DMS79 (cell line): ENCODE data around the gene SCLY.
"Not testable (repeated sequence)": the region's sequence is repeated elsewhere in the genome, so short reads cannot be mapped to it uniquely, and the experiment has no call there.

Source experiments
- DNase-seq: peaks from one replicate; lab custom pipeline; 2025; lab: John Stamatoyannopoulos, UW

Gene SCLY

GRCh38 chr2:238113611-238114010, 52.8 kb downstream of the SCLY start:
- no peak for DNase-seq

- no peak for DNase-seq
Observed at GRCh38 chr2:238114331-238114841, 53.6 kb downstream of the SCLY start.

DNA sequence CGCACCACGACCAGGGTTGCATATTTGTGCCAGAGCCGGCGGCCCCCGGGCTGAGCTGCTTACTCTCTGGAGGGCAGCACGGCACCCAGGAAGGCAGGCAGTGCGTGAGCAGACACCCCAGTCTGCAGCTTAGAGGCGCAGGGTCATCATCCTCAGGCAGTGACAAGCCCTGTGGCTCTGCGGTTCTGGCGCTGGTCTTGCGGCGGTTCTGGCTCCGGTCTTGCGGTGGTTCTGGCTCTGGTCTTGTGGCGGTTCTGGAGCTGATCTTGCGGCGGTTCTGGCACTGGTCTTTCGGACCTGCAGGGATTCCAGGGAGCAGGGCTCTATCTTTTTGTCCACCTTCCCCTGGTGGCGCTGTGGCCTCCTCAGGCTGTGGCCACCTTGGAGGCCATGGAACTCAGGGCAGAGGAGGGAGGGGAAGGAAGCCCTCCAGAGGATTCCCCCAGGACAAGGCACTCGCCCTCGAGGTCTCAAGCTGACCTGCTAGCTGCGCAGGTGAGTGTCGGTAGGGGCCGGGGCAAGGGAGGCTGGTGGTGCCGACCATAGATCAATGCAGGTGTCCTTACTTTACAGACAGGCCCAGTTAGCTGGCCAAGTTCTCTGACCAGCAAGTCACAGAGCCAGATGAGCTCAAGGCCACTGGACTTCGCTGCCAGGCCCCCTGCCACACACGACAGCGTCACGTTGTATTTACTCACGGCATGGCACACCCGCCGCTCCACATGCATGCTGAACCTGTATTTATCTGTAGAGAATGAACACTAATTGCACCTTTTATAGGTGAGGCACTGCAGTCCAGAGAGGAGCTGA, 54.3 kb downstream of the SCLY start:
- no peak for DNase-seq

GRCh38 chr2:238115709-238116108, 54.9 kb downstream of the SCLY start:
- not testable (repeated sequence) for DNase-seq

- no peak for DNase-seq
Observed at GRCh38 chr2:238116298-238117198, 55.7 kb downstream of the SCLY start.

GRCh38 chr2:238117199-238118154, 56.7 kb downstream of the SCLY start:
- DNase-seq = no peak

GRCh38 chr2:238119756-238120462, 59.1 kb downstream of the SCLY start:
- DNase-seq = no peak

GRCh38 chr2:238120463-238121298, 59.9 kb downstream of the SCLY start:
- DNase-seq = no peak

GRCh38 chr2:238121511-238122286, 60.9 kb downstream of the SCLY start:
- no peak for DNase-seq

DNA sequence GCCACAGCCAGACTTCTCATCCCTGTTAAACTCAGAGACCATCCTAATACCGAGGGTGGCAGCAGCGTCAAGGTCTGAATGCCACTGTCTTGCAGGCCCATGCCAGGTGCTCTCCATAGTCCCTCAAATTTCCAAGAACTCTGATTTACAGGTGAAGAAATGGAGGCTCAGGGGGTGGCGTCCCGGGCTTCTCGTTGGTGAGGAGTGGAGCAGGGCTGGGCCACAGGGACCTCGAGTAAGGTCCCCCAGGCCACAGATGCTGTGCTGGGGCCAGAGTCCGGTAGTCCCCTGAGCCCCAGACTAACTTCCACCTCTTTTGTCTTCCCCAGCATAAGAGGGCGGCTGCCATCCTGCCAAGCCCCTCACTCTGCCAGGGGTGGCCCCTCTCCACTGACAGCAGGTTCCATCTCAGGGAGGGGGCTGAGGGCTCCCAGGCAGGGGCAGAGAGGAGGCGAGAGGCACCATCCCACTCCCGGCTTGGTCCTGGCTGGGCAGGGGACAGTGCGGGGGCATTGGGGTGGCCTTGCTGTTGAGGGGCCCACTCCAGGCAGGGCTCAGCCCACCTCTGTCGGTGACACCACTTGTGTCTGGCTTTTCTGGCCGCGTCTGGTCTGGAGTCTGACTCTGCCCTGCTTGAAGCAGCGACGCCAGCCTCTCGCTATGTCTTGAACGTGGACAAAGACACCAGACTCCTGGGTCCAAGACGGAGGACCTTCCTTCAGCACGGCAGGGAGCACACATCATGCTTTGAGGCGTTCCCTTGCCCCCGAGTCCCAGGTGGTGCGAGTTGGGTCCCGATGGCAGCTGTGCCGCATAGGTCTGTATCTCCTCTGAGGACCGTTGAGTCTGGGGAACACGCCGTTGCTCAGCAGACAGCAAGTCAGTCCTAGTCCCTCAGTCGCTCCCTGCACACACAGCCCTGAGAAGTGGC, 61.8 kb downstream of the SCLY start:
- no peak for DNase-seq

- no peak for DNase-seq
Observed at GRCh38 chr2:238123218-238123971, 62.6 kb downstream of the SCLY start.

DNA sequence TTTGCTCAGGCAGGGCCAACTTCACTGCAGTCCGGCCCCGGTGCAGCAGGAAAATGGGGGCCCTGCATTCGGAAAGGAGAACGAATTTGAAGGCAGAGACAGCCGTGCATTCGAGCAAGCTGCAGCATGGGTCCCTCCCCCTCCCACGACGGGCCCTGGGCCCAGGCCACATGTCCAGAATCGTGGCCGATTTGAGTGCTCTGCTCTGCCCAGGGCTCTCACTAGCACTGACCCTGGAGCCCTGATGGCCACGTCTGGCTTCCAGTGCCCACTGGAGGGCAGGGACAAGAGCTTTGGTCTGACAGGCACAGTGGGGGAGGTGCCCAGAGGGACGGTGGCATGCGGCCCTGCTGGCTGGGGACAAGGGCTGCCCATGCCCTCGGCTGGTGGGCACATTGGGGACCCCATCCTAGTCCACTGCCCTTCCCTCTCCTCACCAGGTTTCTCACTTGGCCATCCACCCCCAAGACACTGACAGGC, 63.2 kb downstream of the SCLY start:
- DNase-seq = no peak

DNA sequence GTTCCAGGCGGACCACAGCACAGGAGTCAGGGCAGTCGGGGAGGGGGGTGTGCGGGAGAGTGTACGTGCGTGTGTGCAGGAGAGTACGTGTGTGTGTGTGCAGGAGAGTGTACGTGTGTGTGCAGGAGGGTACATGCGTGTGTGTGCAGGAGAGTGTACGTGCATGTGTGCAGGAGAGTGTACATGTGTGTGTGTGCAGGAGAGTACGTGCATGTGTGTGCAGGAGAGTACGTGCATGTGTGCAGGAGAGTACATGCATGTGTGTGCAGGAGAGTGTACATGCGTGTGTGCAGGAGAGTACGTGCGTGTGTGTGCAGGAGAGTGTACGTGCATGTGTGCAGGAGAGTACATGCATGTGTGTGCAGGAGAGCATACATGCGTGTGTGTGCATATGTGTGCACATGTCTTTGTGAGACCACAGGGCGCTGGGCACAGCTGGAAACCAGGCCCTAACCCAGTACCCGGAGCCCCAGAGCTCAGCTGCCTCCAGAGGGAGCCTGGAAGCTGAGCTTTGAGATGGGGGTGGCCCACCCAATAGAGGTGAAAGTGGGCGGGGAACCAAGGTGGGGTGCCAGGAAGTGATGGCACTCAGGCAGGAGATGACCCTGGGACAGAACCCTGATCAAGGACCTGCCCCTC, 63.8 kb downstream of the SCLY start:
- DNase-seq = no peak

- no peak for DNase-seq
Observed at GRCh38 chr2:238125127-238125885, 64.5 kb downstream of the SCLY start.

- DNase-seq = no peak
Observed at GRCh38 chr2:238126338-238126737, 65.5 kb downstream of the SCLY start.

DNA sequence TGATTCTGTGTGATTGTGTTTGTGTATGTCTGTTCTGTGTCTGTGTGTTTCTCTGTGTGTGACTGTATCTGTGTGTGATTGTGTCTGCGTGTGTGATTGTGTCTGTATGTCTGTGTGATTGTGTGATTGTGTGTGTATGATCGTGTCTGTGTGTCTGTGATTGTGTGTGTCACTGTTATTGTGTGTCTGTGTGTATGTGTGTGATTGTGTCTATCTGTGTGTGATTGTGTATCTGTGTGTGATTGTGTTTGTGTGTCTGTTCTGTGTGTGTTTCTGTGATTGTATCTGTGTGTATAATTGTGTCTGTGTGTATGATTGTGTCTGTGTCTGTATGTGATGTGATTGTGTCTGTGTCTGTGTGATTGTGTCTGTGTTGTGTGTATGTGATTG, 66.0 kb downstream of the SCLY start:
- DNase-seq = no peak
